Trophoblast cell (in vitro differentiated cells and primary cell): ENCODE data around the gene OR5I1.
A peak's percentile ranks its signal among the peaks of the same experiment; 100 is the strongest.

Experiments used
- DNase-seq, 2 donors: peaks; one replicate each; pipeline ENCODE4 v3.0.0-alpha.2; 2016
- H2AFZ ChIP-seq: 2 replicates; pipeline ENCODE4 v1.6.1; 2013; ENCODE audit warnings: low read length, moderate library complexity, mild to moderate bottlenecking; ENCODE audit not compliant: insufficient read depth, poor library complexity
- H2AK5ac ChIP-seq: 2 replicates; pipeline ENCODE4 v1.6.1; 2013; ENCODE audit warnings: mild to moderate bottlenecking, low read length
- H2BK120ac ChIP-seq: 2 replicates; pipeline ENCODE4 v1.6.1; 2013; ENCODE audit warnings: low read length, mild to moderate bottlenecking, moderate library complexity; ENCODE audit not compliant: insufficient read depth, poor library complexity
- H2BK12ac ChIP-seq: 2 replicates; pipeline ENCODE4 v1.6.1; 2013; ENCODE audit warnings: mild to moderate bottlenecking, low read length, moderate library complexity
- H2BK5ac ChIP-seq: 2 replicates; pipeline ENCODE4 v1.6.1; 2013; ENCODE audit warnings: low read length, low read depth, moderate library complexity, mild to moderate bottlenecking; ENCODE audit not compliant: poor library complexity
- H3K14ac ChIP-seq: 2 replicates; pipeline ENCODE4 v1.6.1; 2013; ENCODE audit warnings: mild to moderate bottlenecking, low read length
- H3K18ac ChIP-seq: 2 replicates; pipeline ENCODE4 v1.6.1; 2013; ENCODE audit warnings: mild to moderate bottlenecking, low read length
- H3K23ac ChIP-seq: 2 replicates; pipeline ENCODE4 v1.6.1; 2013; ENCODE audit warnings: low read length
- H3K27ac ChIP-seq: 2 replicates; pipeline ENCODE4 v1.5.1; 2013; ENCODE audit warnings: low read depth, mild to moderate bottlenecking, inconsistent platforms, low read length, moderate library complexity
- H3K27me3 ChIP-seq: 2 replicates; pipeline ENCODE4 v1.6.1; 2013; ENCODE audit warnings: inconsistent platforms, mild to moderate bottlenecking, low read length, moderate library complexity; ENCODE audit not compliant: insufficient read depth
- H3K36me3 ChIP-seq, 2 experiments: 1 replicate in 1 of 2; 2 replicates in 1 of 2; pipeline ENCODE4 v1.6.1; 2013; ENCODE audit warnings: low read length in 2 of 2, mild to moderate bottlenecking in 2 of 2, moderate library complexity in 1 of 2; ENCODE audit not compliant: insufficient read depth in 2 of 2, control insufficient read depth in 1 of 2
- H3K4ac ChIP-seq: 2 replicates; pipeline ENCODE4 v1.6.1; 2013; ENCODE audit warnings: low read depth, mild to moderate bottlenecking, low read length, moderate library complexity
- H3K4me1 ChIP-seq, 2 experiments: 1 replicate in 1 of 2; 2 replicates in 1 of 2; pipeline ENCODE4 v1.6.1; 2013; ENCODE audit warnings: low read length in 2 of 2, mild to moderate bottlenecking in 2 of 2, moderate library complexity in 1 of 2; ENCODE audit not compliant: insufficient read depth in 2 of 2, control insufficient read depth in 1 of 2
- H3K4me2 ChIP-seq: 2 replicates; pipeline ENCODE4 v1.6.1; 2013; ENCODE audit warnings: inconsistent platforms, mild to moderate bottlenecking, low read length, moderate library complexity
- H3K4me3 ChIP-seq: 2 replicates; pipeline ENCODE4 v1.5.1; 2013; ENCODE audit warnings: mild to moderate bottlenecking, low read depth, low read length, inconsistent platforms
- H3K79me1 ChIP-seq: one replicate; pipeline ENCODE4 v1.6.1; 2013; ENCODE audit warnings: low read length
- H3K79me2 ChIP-seq: 2 replicates; pipeline ENCODE4 v1.6.1; 2013; ENCODE audit warnings: low read length, mild to moderate bottlenecking; ENCODE audit not compliant: control insufficient read depth, insufficient read depth, poor library complexity
- H3K9ac ChIP-seq: 2 replicates; pipeline ENCODE4 v1.6.1; 2013; ENCODE audit warnings: mild to moderate bottlenecking, low read length
- H3K9me3 ChIP-seq: 2 replicates; pipeline ENCODE4 v1.6.1; 2013; ENCODE audit warnings: low read depth, mild to moderate bottlenecking, control low read depth, inconsistent platforms, low read length; ENCODE audit not compliant: insufficient read depth
- H4K12ac ChIP-seq: 2 replicates; pipeline ENCODE4 v1.6.1; 2013; ENCODE audit warnings: low read depth, mild to moderate bottlenecking, low read length, moderate library complexity
- H4K8ac ChIP-seq: 2 replicates; pipeline ENCODE4 v1.6.1; 2013; ENCODE audit warnings: low read depth, mild to moderate bottlenecking, low read length, moderate library complexity
- H4K91ac ChIP-seq: one replicate; pipeline ENCODE4 v1.6.1; 2013; ENCODE audit warnings: low read depth, mild to moderate bottlenecking, low read length, moderate library complexity
- WGBS: extraction: QIAGEN DNeasy Blood & Tissue Kit; methylation state at CpG from one replicate; pipeline ENCODE4 v1.1.7; 2013; ENCODE audit warnings: missing lambda C conversion rate; ENCODE audit not compliant: insufficient read length, insufficient coverage; ENCODE audit errors: extremely low coverage; 5-methylcytosine and 5-hydroxymethylcytosine counted together

Gene OR5I1

DNA sequence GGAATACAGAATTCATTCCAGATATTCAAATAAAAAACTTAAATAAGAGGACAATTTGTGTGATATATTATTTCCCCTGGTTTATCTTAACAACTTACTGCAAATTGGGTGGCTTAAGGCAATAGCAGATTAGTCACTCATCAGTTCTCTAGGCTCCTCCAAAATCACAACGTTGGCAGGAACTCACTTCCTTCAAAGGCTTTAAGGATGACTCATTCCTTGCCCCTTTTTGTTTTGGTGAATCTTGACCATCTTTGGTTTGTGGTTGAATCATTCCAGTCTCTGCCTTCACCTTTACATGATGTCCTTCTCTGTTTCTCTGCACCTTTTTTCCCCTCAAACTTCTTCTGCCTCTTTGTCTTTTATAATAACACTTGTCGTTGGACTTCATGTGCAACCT is 30.2 kb upstream of the OR5I1 start:
- WGBS = no CpG with 5 or more reads among the region's 2 CpGs
- H4K8ac ChIP-seq = no peak overlapping the region

DNA sequence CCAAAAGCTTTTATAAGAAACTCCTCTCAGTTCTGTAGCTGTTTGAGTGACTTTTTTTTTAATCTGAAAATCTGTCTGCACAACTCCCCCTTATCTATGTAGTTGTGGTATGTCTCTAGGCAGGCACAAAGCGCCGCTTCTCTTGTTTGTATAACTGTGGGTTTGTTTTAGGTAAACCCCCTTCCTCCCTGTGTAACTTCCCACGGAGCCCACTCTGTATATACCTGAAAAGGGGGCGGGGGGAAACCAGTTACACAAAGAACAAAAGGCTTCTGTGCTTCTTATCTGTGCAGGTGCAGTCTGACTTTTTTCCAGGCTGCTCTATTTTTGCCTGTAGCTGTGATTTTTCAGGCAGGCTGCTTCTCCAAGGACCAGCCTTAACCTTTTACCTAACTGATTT is 20.3 kb upstream of the OR5I1 start:
- Histone ChIP-seq H2BK120ac (no peak overlapping the region), H2AK5ac (no peak overlapping the region), H4K8ac (no peak overlapping the region), H3K4me3 (no peak overlapping the region), H3K4me1 (no peaks in the 10 kb centered on the region), H3K23ac (no peak overlapping the region), H4K91ac (no peak overlapping the region), H3K9me3 (no peaks in the 10 kb centered on the region), H3K4ac (no peak overlapping the region), H3K27ac (no peak overlapping the region), H3K27me3 (no peaks in the 10 kb centered on the region), H3K79me2 (no peaks in the 10 kb centered on the region), H2BK12ac (no peak overlapping the region), H3K79me1 (no peaks in the 10 kb centered on the region), H3K4me2 (no peak overlapping the region), H2BK5ac (no peak overlapping the region), H3K9ac (no peak overlapping the region), H3K18ac (no peak overlapping the region), H4K12ac (no peak overlapping the region), H3K14ac (no peak overlapping the region), H3K36me3 (no peaks in the 10 kb centered on the region), H2AFZ (no peak overlapping the region)
- DNase-seq = no peak
- no CpG with 5 or more reads among the region's 4 CpGs for WGBS

More for the DNA sequence above, 30.2 kb upstream of the OR5I1 start:
- Histone ChIP-seq H3K4me1 (no peaks in the 10 kb centered on the region), H3K18ac (no peak overlapping the region), H3K9ac (no peak overlapping the region), H2AK5ac (no peak overlapping the region), H2AFZ (no peak overlapping the region), H3K27me3 (no peaks in the 10 kb centered on the region), H3K27ac (no peak overlapping the region), H4K12ac (no peak overlapping the region), H2BK120ac (no peak overlapping the region), H4K91ac (no peak overlapping the region), H3K79me1 (no peaks in the 10 kb centered on the region), H3K4ac (no peak overlapping the region), H2BK5ac (no peak overlapping the region), H3K23ac (no peak overlapping the region), H3K9me3 (peaks cover 2% of the 10 kb centered on the region), H3K4me2 (no peak overlapping the region), H2BK12ac (no peak overlapping the region), H3K14ac (no peak overlapping the region), H3K36me3 (no peaks in the 10 kb centered on the region), H3K4me3 (no peak overlapping the region), H3K79me2 (no peaks in the 10 kb centered on the region)
- DNase-seq = no peak

DNA sequence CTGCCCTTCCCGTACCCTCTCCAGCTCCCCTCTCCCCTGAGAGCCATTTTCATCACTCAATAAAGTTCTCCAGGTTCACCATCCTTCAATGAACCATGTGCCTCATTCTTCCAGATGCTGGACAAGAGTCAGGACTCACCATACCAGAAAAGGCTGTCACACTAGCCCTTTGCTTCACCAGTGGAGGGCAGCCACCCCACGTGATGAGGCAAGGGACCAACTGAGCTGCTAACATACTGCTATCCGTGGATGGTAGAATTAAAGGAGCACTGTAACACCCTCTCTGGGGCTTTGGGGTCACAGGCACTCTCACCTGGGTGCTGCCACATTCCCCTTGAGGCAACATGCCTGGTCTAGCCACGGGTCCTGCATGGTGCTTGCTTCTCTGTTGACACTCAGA is 13.1 kb upstream of the OR5I1 start:
- Histone ChIP-seq H2BK120ac (no peak overlapping the region), H3K23ac (no peak overlapping the region), H3K36me3 (no peaks in the 10 kb centered on the region), H3K27ac (no peak overlapping the region), H3K4me2 (no peak overlapping the region), H2AFZ (no peak overlapping the region), H3K4ac (no peak overlapping the region), H3K4me3 (no peak overlapping the region), H2AK5ac (no peak overlapping the region), H3K79me2 (no peaks in the 10 kb centered on the region), H2BK12ac (no peak overlapping the region), H3K4me1 (no peaks in the 10 kb centered on the region), H3K18ac (no peak overlapping the region), H3K79me1 (no peaks in the 10 kb centered on the region), H4K8ac (no peak overlapping the region), H3K27me3 (no peaks in the 10 kb centered on the region), H3K14ac (no peak overlapping the region), H3K9me3 (no peaks in the 10 kb centered on the region), H4K91ac (no peak overlapping the region), H2BK5ac (no peak overlapping the region), H4K12ac (no peak overlapping the region), H3K9ac (no peak overlapping the region)
- no CpG with 5 or more reads among the region's 4 CpGs for WGBS
- no peak for DNase-seq

DNA sequence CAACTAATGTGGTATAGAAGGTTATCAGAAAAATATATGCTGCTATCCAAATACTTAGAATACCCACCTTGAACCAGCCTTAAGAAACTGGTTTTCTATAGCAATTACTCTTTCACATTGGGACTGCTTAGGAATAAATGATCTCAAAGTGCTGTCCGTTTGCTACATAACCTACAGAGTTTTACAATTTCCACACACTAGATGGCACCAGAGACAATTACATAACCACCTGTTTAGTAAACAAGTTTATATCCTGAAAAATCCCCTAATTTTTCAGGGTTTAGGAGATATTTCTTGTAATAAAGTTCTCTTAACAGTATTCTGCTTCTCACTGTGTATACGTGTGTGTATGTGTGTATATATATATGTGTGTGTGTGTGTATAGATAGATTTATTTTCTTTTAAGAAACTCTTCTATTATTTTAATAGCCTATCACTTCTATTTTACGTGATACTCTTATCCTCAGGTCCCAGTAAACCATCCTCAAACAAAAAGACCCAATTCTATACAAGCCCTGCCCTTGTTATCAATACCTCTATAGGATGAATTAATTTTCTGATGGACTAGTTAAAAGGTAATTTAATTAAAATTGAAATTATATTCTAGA is 6.7 kb upstream of the OR5I1 start:
- Histone ChIP-seq H3K4ac (no peak overlapping the region), H2BK120ac (no peak overlapping the region), H2BK5ac (no peak overlapping the region), H3K14ac (no peak overlapping the region), H3K36me3 (no peaks in the 10 kb centered on the region), H3K4me2 (no peak overlapping the region), H3K79me1 (no peaks in the 10 kb centered on the region), H3K9me3 (no peaks in the 10 kb centered on the region), H3K79me2 (no peaks in the 10 kb centered on the region), H2BK12ac (no peak overlapping the region), H3K23ac (no peak overlapping the region), H3K4me3 (no peak overlapping the region), H4K8ac (no peak overlapping the region), H4K91ac (no peak overlapping the region), H4K12ac (no peak overlapping the region), H3K9ac (no peak overlapping the region), H3K4me1 (no peaks in the 10 kb centered on the region), H2AK5ac (no peak overlapping the region), H2AFZ (no peak overlapping the region), H3K18ac (no peak overlapping the region), H3K27ac (no peak overlapping the region), H3K27me3 (no peaks in the 10 kb centered on the region)
- DNase-seq = peak; percentile 1 to 66
- WGBS = no CpG with 5 or more reads among the region's 3 CpGs
